Tibial nerve (tissue), 4 donors: ENCODE data around the gene SKIL. TPM values are rescaled to one million over a fixed set of nuclear protein-coding genes. Genes with fewer than 3 reads are reported as not detected.
A peak's percentile ranks its signal among the peaks of the same experiment; 100 is the strongest.

ENCODE experiments used
- DNase-seq, 2 donors: peaks; one replicate each; pipeline ENCODE4 v3.0.0-alpha.2; 2019; ENCODE audit warnings: low spot score in 2 of 2
- H3K27ac ChIP-seq, 4 donors: fragments of 200-600 bp; sonication (generic) in 3 of 4; one replicate each; pipeline ENCODE4 v1.5.1; 2017 to 2019; ENCODE audit warnings: mild to moderate bottlenecking in 1 of 4
- H3K27me3 ChIP-seq, 2 donors: fragments of 200-600 bp; sonication (generic) in 1 of 2; one replicate each; pipeline versions ENCODE4 v1.5.1 to v1.6.0; 2017 to 2019
- H3K36me3 ChIP-seq, 3 donors: fragments of 200-600 bp; sonication (generic); one replicate each; pipeline ENCODE4 v1.5.1; 2018 to 2019
- H3K4me1 ChIP-seq, 4 donors: fragments of 200-600 bp; sonication (generic) in 3 of 4; one replicate each; pipeline ENCODE4 v1.5.1; 2017 to 2019
- H3K4me3 ChIP-seq, 4 donors: fragments of 200-600 bp; sonication (generic) in 3 of 4; one replicate each; pipeline ENCODE4 v1.5.1; 2017 to 2019; ENCODE audit warnings: mild to moderate bottlenecking in 1 of 4, moderate library complexity in 1 of 4
- H3K9me3 ChIP-seq, 4 donors: fragments of 200-600 bp; sonication (generic) in 3 of 4; one replicate each; pipeline ENCODE4 v1.5.1; 2017 to 2019
- EP300 ChIP-seq, 2 donors: sonication (generic); formaldehyde crosslinking; IDR thresholded peaks; one replicate each; pipeline ENCODE4 v1.6.1; 2017; ENCODE audit warnings: antibody characterized with exemption in 2 of 2, mild to moderate bottlenecking in 1 of 2
- POLR2A ChIP-seq, 2 donors: fragments of 450-650 bp; IDR thresholded peaks; one replicate each; pipeline ENCODE4 v1.6.1; 2017; ENCODE audit warnings: antibody characterized with exemption in 2 of 2, mild to moderate bottlenecking in 2 of 2, moderate library complexity in 2 of 2
- WGBS, 2 donors: methylation state at CpG; one replicate each; pipeline ENCODE4 v1.1.5; 2018; 5-methylcytosine and 5-hydroxymethylcytosine counted together
- total RNA-seq, 4 donors: library from RNA; depleted of rRNA; stranded (reverse); fragments of >200 nt; gene quantifications; one replicate each; pipeline ENCODE4 v1.1.0, GENCODE V29; 2016
- TF ChIP-seq, protein P1 (sequence below), 5 experiments: fragments of 200-600 bp in 3 of 5; fragments of 450-650 bp in 2 of 5; sonication (generic) in 3 of 5; IDR thresholded peaks; one replicate each; pipeline ENCODE4 v1.5.1; 2016 to 2019; ENCODE audit warnings: antibody characterized with exemption in 5 of 5, mild to moderate bottlenecking in 3 of 5, moderate library complexity in 2 of 5

Gene SKIL
- total RNA-seq, 4 donors from 2014 or later: 28.2 to 47.9 (median 43.4) TPM

DNA sequence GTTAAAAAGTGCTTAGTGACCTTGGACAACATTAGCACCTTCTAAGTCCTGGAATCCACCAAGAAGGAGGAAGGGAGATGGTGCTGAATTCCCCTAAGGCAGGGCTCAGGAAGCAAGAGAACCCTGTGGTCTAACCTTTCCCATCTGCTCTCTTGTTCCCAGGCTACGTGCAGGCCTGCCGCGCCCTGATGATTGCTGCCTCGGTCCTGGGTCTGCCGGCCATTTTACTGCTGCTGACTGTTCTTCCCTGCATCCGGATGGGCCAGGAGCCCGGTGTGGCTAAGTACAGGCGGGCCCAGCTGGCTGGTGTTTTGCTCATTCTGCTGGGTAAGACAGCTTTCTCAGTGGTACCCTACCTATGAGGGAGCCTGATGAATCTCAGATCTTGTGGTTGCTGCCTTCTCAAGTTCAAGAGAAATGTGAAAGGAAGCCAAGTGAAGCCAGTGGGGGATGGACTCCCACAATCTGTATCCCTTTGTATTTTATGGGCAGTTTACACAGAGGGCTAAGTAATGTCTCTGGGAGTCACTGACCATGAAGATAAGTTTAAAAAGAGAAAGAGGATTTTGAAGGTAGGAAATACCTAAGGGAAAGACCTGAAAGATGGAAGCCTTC is 65.6 kb downstream of the SKIL start:
- Histone ChIP-seq H3K9me3 (no peaks in the 10 kb centered on the region), H3K4me1 (peaks cover 0 to 62% (median 6%) of the 10 kb centered on the region in 4 donors), H3K4me3 (no peak overlapping the region), H3K27me3 (no peaks in the 10 kb centered on the region), H3K27ac (peak overlapping the region in 3 of 4 donors; percentile 10 to 94 (median 93)), H3K36me3 (peaks cover 0 to 6% (median 0%) of the 10 kb centered on the region in 3 donors)
- peak; percentile 21 to 44 for DNase-seq
- 73 to 79% methylated on average over 8 of the region's 8 CpGs for WGBS, 2 donors
- TF ChIP-seq EP300 (IDR thresholded peaks at IDR 0.05) (peak in 1 of 2 donors; percentile 32), POLR2A (IDR thresholded peaks at IDR 0.05) (no peak)
- TF ChIP-seq, protein P1, sequence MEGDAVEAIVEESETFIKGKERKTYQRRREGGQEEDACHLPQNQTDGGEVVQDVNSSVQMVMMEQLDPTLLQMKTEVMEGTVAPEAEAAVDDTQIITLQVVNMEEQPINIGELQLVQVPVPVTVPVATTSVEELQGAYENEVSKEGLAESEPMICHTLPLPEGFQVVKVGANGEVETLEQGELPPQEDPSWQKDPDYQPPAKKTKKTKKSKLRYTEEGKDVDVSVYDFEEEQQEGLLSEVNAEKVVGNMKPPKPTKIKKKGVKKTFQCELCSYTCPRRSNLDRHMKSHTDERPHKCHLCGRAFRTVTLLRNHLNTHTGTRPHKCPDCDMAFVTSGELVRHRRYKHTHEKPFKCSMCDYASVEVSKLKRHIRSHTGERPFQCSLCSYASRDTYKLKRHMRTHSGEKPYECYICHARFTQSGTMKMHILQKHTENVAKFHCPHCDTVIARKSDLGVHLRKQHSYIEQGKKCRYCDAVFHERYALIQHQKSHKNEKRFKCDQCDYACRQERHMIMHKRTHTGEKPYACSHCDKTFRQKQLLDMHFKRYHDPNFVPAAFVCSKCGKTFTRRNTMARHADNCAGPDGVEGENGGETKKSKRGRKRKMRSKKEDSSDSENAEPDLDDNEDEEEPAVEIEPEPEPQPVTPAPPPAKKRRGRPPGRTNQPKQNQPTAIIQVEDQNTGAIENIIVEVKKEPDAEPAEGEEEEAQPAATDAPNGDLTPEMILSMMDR (IDR thresholded peaks at IDR 0.05): no peak

DNA sequence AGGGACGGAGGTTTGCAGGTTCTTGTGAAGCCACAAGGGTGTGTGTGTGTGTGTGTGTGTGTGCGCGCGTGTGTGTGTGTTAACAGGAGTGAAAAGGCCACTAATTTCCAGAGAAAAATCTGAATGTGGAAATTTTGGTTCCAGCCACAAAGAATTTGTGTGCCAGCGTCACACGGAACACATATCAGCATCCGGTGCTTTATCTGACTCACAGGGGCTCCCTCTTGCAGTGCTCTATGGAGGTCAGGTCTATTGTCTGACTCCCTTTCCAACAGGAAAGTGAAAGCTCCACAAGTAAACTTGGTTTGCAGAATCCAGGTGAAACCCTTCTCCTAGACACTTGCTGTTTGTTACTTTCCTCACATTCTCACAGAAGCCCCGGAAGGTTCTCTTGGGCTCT is 67.4 kb downstream of the SKIL start:
- WGBS, 2 donors: 75 to 80% methylated on average over 8 of the region's 8 CpGs
- no peaks in the 10 kb centered on the region for H3K9me3 ChIP-seq
- H3K4me1 ChIP-seq: peaks cover 0 to 60% (median 10%) of the 10 kb centered on the region in 4 donors
- TF ChIP-seq EP300 (IDR thresholded peaks at IDR 0.05) (no peak), POLR2A (IDR thresholded peaks at IDR 0.05) (no peak)
- TF ChIP-seq, protein P1 (IDR thresholded peaks at IDR 0.05): no peak
- H3K4me3 ChIP-seq: no peak overlapping the region
- no peak for DNase-seq
- no peaks in the 10 kb centered on the region for H3K27me3 ChIP-seq
- H3K27ac ChIP-seq: peak overlapping the region in 3 of 4 donors; percentile 66 to 87 (median 86)
- H3K36me3 ChIP-seq: peaks cover 0 to 6% (median 0%) of the 10 kb centered on the region in 3 donors

DNA sequence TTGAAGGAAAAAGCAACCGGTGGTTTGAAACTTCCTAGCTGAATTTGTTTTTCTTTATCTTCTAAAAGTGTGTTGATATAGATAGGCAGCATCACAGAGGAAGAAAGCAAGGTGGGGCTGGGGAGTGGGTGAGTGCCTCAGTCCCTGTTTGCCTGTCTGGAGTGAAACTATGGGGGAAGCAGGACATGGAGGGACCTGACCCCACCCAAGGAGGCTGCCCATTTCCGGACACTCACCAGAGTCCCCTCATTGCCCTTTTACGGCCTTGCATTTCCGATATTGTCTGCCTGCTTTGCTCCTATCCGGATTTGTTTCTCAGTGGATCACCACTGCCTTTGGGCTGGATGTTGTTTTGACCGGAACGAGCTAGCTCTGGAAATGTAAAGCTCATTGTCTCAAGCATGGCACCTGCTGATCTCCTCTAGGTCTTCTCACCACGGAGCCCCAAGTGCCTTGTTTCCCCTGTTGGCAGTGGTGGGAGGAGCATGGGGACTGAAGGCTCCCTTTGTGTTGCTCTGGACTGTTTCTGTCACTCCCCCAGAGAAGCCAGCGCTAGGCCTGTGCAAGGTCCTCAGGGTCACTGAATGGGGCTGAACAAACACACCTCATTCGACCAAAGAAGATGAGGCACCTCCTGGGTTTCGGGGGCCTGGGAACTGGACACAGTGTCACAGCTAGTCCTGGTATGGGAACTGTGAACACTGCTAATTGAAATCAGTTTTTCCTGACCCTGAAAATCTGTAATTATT is 68.2 kb downstream of the SKIL start:
- peak overlapping the region in 1 of 4 donors; percentile 22 for H3K4me3 ChIP-seq
- H3K27me3 ChIP-seq: no peaks in the 10 kb centered on the region
- peaks cover 0 to 6% (median 0%) of the 10 kb centered on the region in 3 donors for H3K36me3 ChIP-seq
- 39 to 46% methylated on average over 11 of the region's 11 CpGs for WGBS, 2 donors
- TF ChIP-seq EP300 (IDR thresholded peaks at IDR 0.05) (peak in 1 of 2 donors; percentile 41), POLR2A (IDR thresholded peaks at IDR 0.05) (peak in 1 of 2 donors; percentile 36)
- TF ChIP-seq, protein P1 (IDR thresholded peaks at IDR 0.05): no peak
- H3K4me1 ChIP-seq: peaks cover 0 to 57% (median 10%) of the 10 kb centered on the region in 4 donors
- H3K27ac ChIP-seq: peak overlapping the region; percentile 43 to 87 (median 76)
- H3K9me3 ChIP-seq: no peaks in the 10 kb centered on the region
- DNase-seq: no peak

DNA sequence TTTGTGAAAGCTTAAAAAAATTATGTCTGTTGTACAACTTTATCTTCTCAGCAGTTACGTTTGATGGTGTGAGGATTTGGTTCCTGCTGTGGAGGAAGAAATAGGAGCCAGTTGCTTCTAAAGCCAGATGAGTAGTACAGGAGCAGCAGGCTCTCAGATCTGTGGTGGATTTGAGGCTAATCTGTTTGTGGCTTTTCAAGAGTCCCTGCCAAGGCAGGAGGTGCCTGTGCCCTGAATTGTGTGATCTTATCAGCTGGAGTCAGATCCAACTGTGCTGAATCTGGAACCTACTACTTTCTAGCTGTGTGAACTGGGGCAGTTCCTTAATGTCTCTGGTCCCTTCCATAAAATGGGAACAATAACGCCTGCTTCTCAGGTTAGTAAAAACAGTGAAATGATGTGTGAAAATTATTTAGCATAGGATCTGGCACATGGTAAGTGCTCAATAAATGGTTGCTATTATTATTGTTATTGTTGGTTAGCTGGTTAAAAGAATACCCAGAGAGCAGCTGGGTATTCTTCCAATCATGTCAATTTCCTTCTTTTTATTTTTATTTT is 68.8 kb downstream of the SKIL start:
- 68 to 69% methylated on average over 2 of the region's 2 CpGs for WGBS, 2 donors
- no peaks in the 10 kb centered on the region for H3K9me3 ChIP-seq
- peaks cover 0 to 6% (median 0%) of the 10 kb centered on the region in 3 donors for H3K36me3 ChIP-seq
- no peak overlapping the region for H3K4me3 ChIP-seq
- H3K4me1 ChIP-seq: peaks cover 0 to 53% (median 10%) of the 10 kb centered on the region in 4 donors
- TF ChIP-seq EP300 (IDR thresholded peaks at IDR 0.05): no peak
- TF ChIP-seq POLR2A (IDR thresholded peaks at IDR 0.05): no peak
- TF ChIP-seq, protein P1 (IDR thresholded peaks at IDR 0.05): no peak
- H3K27me3 ChIP-seq: no peaks in the 10 kb centered on the region
- H3K27ac ChIP-seq: peak overlapping the region; percentile 43 to 87 (median 76)
- DNase-seq: no peak
